Measurements from ENCODE around the gene TMEM44.

The TMEM44 gene

DNA sequence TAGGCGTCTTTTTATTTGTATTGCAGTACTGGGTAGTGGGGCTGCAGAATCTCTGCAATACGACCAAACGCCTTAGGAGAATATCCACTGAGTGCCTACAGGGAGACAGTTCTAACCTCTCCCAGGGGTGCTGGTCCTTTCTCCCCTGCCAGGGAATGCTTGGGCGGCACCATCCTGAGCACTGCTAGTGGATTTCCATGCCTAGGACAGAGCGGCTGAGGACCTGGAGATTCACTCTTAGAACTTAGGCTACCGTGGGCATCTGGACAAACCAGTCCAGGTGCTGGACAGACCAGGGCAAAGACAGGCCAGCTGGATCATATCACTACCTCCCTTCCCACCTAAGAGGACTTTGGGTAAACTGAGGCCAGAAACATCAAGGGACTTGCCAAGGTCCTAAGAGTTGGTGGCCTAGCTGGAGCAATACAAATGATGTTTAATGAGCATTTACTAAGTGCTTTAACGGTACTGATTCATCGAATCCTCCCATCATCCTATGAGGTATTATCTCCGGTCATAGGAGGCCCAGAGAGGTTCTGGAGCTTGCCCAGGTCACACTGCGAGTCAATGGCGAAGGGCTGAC is 902 bp downstream of the TMEM44 start:
- Histone ChIP-seq H3K36me3 (ENCODE audit: control insufficient read depth in 2 of 2, insufficient read depth in 1 of 2, low read length in 2 of 2) (peaks cover 0 to 21% of the 10 kb centered on the region in 2 experiments; a peak in 1 of 3 replicates), H3K9me3 (ENCODE audit: control insufficient read depth, insufficient read depth, low read depth, low read length) (no peaks in the 10 kb centered on the region), H3K4me3 (ENCODE audit: low read depth, low read length) (peak overlapping the region; percentile 73), H3K27ac (ENCODE audit: extremely low read depth, low read depth, low read length) (no peak overlapping the region), H3K4me1 (ENCODE audit: control insufficient read depth, insufficient read depth, low read length) (no peaks in the 10 kb centered on the region)
- TF ChIP-seq ZNF624 (tag by site-specific recombination; IDR thresholded peaks at IDR 0.05) (no peak), ZNF530 (tag by site-specific recombination; IDR thresholded peaks at IDR 0.05; ENCODE audit: low read depth) (no peak), ZNF335 (tag by site-specific recombination; conservative IDR thresholded peaks at IDR 0.05) (0 out of 2 replicates have a peak, but pooled peaks have one; percentile 2), ZNF18 (tag by site-specific recombination; IDR thresholded peaks at IDR 0.05) (no peak), ZNF146 (tag by site-specific recombination; IDR thresholded peaks at IDR 0.05) (no peak), ZBTB44 (tag by site-specific recombination; IDR thresholded peaks at IDR 0.05) (no peak), ZFP41 (tag by site-specific recombination; IDR thresholded peaks at IDR 0.05; ENCODE audit: borderline replicate concordance) (no peak), ZNF157 (tag by site-specific recombination; IDR thresholded peaks at IDR 0.05) (no peak), ZNF366 (tag by site-specific recombination; conservative IDR thresholded peaks at IDR 0.05) (no peak), ZNF830 (tag by site-specific recombination; IDR thresholded peaks at IDR 0.05; ENCODE audit: low read depth) (no peak), ZNF645 (tag by site-specific recombination; IDR thresholded peaks at IDR 0.05) (0 out of 2 replicates have a peak, but pooled peaks have one; percentile 34), ZNF623 (tag by site-specific recombination; IDR thresholded peaks at IDR 0.05) (no peak), GLIS2 (tag by site-specific recombination; IDR thresholded peaks at IDR 0.05) (no peak), ZNF664 (tag by site-specific recombination; IDR thresholded peaks at IDR 0.05) (peak; percentile 97), ZNF391 (tag by site-specific recombination; IDR thresholded peaks at IDR 0.05; ENCODE audit: borderline replicate concordance, low read depth) (no peak), ZNF660 (tag by site-specific recombination; IDR thresholded peaks at IDR 0.05) (no peak), KLF16 (tag by site-specific recombination; IDR thresholded peaks at IDR 0.05) (no peak), GFI1B (tag by site-specific recombination; IDR thresholded peaks at IDR 0.05) (no peak), ZSCAN23 (tag by site-specific recombination; IDR thresholded peaks at IDR 0.05) (no peak)
- TF ChIP-seq, protein P1, sequence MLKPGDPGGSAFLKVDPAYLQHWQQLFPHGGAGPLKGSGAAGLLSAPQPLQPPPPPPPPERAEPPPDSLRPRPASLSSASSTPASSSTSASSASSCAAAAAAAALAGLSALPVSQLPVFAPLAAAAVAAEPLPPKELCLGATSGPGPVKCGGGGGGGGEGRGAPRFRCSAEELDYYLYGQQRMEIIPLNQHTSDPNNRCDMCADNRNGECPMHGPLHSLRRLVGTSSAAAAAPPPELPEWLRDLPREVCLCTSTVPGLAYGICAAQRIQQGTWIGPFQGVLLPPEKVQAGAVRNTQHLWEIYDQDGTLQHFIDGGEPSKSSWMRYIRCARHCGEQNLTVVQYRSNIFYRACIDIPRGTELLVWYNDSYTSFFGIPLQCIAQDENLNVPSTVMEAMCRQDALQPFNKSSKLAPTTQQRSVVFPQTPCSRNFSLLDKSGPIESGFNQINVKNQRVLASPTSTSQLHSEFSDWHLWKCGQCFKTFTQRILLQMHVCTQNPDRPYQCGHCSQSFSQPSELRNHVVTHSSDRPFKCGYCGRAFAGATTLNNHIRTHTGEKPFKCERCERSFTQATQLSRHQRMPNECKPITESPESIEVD (tag by site-specific recombination; IDR thresholded peaks at IDR 0.05): no peak
- ChIA-PET POLR2A (interaction anchor here (1.9 kb wide), 1 partner anchor 39 kb away, joined by 4 read pairs; no protein-coding TSS in a partner anchor), CTCF (interaction anchor here (0.6 to 0.7 kb wide), 2 partner anchors 749 to 996 kb away, joined by 3 read pairs; no protein-coding TSS in a partner anchor)

Measured in HEK293 (cell line).